ENCODE measurements around the gene CYB561D1.

The CYB561D1 gene

DNA sequence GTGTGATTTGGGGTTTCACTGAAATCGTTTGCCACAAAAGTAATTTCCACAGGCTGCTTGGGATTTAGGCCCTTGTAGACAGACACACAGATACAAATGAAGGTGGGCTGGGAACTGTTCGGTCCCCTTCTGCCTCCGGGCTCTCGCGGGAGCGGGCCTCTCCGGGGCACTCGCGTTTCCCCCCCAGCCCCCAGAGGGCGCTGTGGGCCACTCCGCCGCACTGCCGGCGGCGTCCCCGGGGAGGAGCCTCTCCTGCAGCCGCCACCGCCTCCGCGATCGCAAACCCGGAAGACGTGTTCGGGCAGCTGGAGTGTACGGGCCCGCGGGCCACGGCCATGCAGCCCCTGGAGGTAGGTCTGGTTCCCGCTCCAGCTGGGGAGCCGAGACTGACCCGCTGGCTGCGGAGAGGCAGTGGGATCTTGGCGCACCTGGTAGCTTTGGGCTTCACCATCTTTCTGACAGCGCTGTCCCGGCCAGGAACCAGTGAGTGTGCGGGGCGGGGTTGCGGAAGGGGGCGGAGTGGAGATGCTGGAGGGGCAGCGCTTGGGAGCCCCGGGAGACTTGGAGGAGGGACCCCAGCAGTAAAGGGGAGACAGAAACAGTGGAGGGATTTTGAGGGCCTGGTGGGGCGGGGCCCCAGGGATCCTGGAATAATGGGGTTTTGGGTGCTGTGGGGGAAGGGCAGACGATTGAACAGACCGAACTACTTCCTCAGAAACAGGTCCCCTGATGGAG is at the start of gene CYB561D1 (continued):
- TF ChIP-seq ZNF366 (tag by site-specific recombination; conservative IDR thresholded peaks at IDR 0.05) = peak; percentile 52; the same call in 1 of the 2 replicates
- no peak for TF ChIP-seq ZNF184 (tag by site-specific recombination; IDR thresholded peaks at IDR 0.05)
- TF ChIP-seq ZNF561 (tag by site-specific recombination; IDR thresholded peaks at IDR 0.05; ENCODE audit: borderline replicate concordance) = peak; percentile 91; the same call in 1 of the 2 replicates
- no peak for TF ChIP-seq ZBTB21 (tag by site-specific recombination; IDR thresholded peaks at IDR 0.05)
- TF ChIP-seq ZNF639 (tag by site-specific recombination; IDR thresholded peaks at IDR 0.05) = peak; percentile 65; the same call in 1 of the 2 replicates
- TF ChIP-seq YY1 (tag by site-specific recombination; IDR thresholded peaks at IDR 0.05) = peak; percentile 36
- TF ChIP-seq KLF9 (tag by site-specific recombination; IDR thresholded peaks at IDR 0.05; ENCODE audit: low read depth) = peak; percentile 95
- no peak for TF ChIP-seq ZNF664 (tag by site-specific recombination; IDR thresholded peaks at IDR 0.05)
- TF ChIP-seq ZNF398 (tag by site-specific recombination; IDR thresholded peaks at IDR 0.05) = peak; percentile 52; the same call in 1 of the 2 replicates
- TF ChIP-seq GLIS1 (tag by site-specific recombination; IDR thresholded peaks at IDR 0.05) = peak; percentile 66
- peak; percentile 83 for TF ChIP-seq ZFP37 (tag by site-specific recombination; IDR thresholded peaks at IDR 0.05)
- TF ChIP-seq ZNF121 (tag by site-specific recombination; IDR thresholded peaks at IDR 0.05) = peak; percentile 81; the same call in 1 of the 2 replicates
- no peak for TF ChIP-seq ZNF239 (tag by site-specific recombination; IDR thresholded peaks at IDR 0.05)
- TF ChIP-seq, protein P1, sequence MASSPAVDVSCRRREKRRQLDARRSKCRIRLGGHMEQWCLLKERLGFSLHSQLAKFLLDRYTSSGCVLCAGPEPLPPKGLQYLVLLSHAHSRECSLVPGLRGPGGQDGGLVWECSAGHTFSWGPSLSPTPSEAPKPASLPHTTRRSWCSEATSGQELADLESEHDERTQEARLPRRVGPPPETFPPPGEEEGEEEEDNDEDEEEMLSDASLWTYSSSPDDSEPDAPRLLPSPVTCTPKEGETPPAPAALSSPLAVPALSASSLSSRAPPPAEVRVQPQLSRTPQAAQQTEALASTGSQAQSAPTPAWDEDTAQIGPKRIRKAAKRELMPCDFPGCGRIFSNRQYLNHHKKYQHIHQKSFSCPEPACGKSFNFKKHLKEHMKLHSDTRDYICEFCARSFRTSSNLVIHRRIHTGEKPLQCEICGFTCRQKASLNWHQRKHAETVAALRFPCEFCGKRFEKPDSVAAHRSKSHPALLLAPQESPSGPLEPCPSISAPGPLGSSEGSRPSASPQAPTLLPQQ (tag by site-specific recombination; IDR thresholded peaks at IDR 0.05) = peak; percentile 75
- peak; percentile 93 for TF ChIP-seq ZBTB17 (tag by site-specific recombination; IDR thresholded peaks at IDR 0.05)
- TF ChIP-seq PRDM10 (tag by site-specific recombination; IDR thresholded peaks at IDR 0.05) = peak; percentile 80
- peak; percentile 89; the same call in 1 of the 2 replicates for TF ChIP-seq ZSCAN30 (tag by site-specific recombination; IDR thresholded peaks at IDR 0.05)
- peak; percentile 18; the same call in 1 of the 2 replicates for TF ChIP-seq BCL11A (tag by site-specific recombination; IDR thresholded peaks at IDR 0.05; ENCODE audit: low read depth)
- no peak for TF ChIP-seq ZNF292 (tag by site-specific recombination; IDR thresholded peaks at IDR 0.05; ENCODE audit: borderline replicate concordance, low read depth)
- peak; percentile 87 for TF ChIP-seq ZNF660 (tag by site-specific recombination; IDR thresholded peaks at IDR 0.05)
- peak; percentile 84 for TF ChIP-seq EGR2 (tag by site-specific recombination; IDR thresholded peaks at IDR 0.05; ENCODE audit: low read depth)
- peak; percentile 91 for TF ChIP-seq ZNF335 (tag by site-specific recombination; conservative IDR thresholded peaks at IDR 0.05)
- TF ChIP-seq ZNF391 (tag by site-specific recombination; IDR thresholded peaks at IDR 0.05; ENCODE audit: borderline replicate concordance, low read depth) = 0 out of 2 replicates have a peak, but pooled peaks have one; percentile 63
- TF ChIP-seq ZNF24 (tag by site-specific recombination; IDR thresholded peaks at IDR 0.05) = no peak
- TF ChIP-seq ZNF324 (tag by site-specific recombination; IDR thresholded peaks at IDR 0.05) = peak; percentile 68; the same call in 1 of the 2 replicates
- TF ChIP-seq, protein P2, sequence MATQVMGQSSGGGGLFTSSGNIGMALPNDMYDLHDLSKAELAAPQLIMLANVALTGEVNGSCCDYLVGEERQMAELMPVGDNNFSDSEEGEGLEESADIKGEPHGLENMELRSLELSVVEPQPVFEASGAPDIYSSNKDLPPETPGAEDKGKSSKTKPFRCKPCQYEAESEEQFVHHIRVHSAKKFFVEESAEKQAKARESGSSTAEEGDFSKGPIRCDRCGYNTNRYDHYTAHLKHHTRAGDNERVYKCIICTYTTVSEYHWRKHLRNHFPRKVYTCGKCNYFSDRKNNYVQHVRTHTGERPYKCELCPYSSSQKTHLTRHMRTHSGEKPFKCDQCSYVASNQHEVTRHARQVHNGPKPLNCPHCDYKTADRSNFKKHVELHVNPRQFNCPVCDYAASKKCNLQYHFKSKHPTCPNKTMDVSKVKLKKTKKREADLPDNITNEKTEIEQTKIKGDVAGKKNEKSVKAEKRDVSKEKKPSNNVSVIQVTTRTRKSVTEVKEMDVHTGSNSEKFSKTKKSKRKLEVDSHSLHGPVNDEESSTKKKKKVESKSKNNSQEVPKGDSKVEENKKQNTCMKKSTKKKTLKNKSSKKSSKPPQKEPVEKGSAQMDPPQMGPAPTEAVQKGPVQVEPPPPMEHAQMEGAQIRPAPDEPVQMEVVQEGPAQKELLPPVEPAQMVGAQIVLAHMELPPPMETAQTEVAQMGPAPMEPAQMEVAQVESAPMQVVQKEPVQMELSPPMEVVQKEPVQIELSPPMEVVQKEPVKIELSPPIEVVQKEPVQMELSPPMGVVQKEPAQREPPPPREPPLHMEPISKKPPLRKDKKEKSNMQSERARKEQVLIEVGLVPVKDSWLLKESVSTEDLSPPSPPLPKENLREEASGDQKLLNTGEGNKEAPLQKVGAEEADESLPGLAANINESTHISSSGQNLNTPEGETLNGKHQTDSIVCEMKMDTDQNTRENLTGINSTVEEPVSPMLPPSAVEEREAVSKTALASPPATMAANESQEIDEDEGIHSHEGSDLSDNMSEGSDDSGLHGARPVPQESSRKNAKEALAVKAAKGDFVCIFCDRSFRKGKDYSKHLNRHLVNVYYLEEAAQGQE (tag by site-specific recombination; IDR thresholded peaks at IDR 0.05) = peak; percentile 61
- TF ChIP-seq ZNF404 (tag by site-specific recombination; IDR thresholded peaks at IDR 0.05) = no peak
- TF ChIP-seq ZNF701 (tag by site-specific recombination; IDR thresholded peaks at IDR 0.05) = no peak

Data from HEK293 (cell line).